Calu3 (cell line): ENCODE measurements around the gene C1orf198. TPM values are rescaled to one million over a fixed set of nuclear protein-coding genes. Genes with fewer than 3 reads are reported as not detected.

Experiments
- BruUV-seq: library from RNA; stranded (reverse); fragments of 400-500 nt; replicated peaks from 2 replicates; lab custom pipeline; 2021; lab: Mats Ljungman, UMichigan
- CTCF ChIA-PET: fragments of 300-600 bp; sonication (Branson Sonifier 250); formaldehyde crosslinking; loops from one replicate; lab custom pipeline; 2022; ENCODE audit warnings: antibody characterized with exemption; lab: Charles Lee
- DNase-seq: peaks from one replicate; pipeline ENCODE4 v3.0.0; 2022
- H3K27ac Mint-ChIP-seq: one replicate; pipeline ENCODE4 v1.8.0; 2022; ENCODE audit warnings: mixed read lengths; ENCODE audit not compliant: unreplicated experiment
- H3K27me3 Mint-ChIP-seq: one replicate; pipeline ENCODE4 v1.8.0; 2022; ENCODE audit warnings: mixed read lengths; ENCODE audit not compliant: unreplicated experiment
- H3K36me3 Mint-ChIP-seq: one replicate; pipeline ENCODE4 v1.8.0; 2022; ENCODE audit warnings: mild to moderate bottlenecking, moderate library complexity, mixed read lengths; ENCODE audit not compliant: insufficient read depth, unreplicated experiment
- H3K4me1 Mint-ChIP-seq: one replicate; pipeline ENCODE4 v1.8.0; 2022; ENCODE audit warnings: mild to moderate bottlenecking, low read depth, mixed read lengths; ENCODE audit not compliant: unreplicated experiment
- H3K4me3 Mint-ChIP-seq: one replicate; pipeline ENCODE4 v1.8.0; 2022; ENCODE audit warnings: mild to moderate bottlenecking, low read depth, moderate library complexity, mixed read lengths; ENCODE audit not compliant: unreplicated experiment
- H3K9me3 Mint-ChIP-seq: one replicate; pipeline ENCODE4 v1.8.0; 2022; ENCODE audit warnings: low read depth, mixed read lengths; ENCODE audit not compliant: unreplicated experiment
- CTCF ChIP-seq: fragments of 200-600 bp; IDR thresholded peaks from one replicate; pipeline ENCODE4 v1.8.0; 2022; ENCODE audit warnings: antibody characterized with exemption; ENCODE audit not compliant: unreplicated experiment
- intact Hi-C: fragments of 100-400 bp; cut with micrococcal nuclease; formaldehyde crosslinking; loops from one replicate; pipeline ENCODE4 v1.10.0; 2022; ENCODE audit not compliant: unreplicated experiment
- total RNA-seq: library from RNA; stranded (reverse); gene quantifications from 2 replicates; pipeline ENCODE4 v1.2.3, GENCODE V29; 2022

Gene C1orf198
- total RNA-seq, 1 experiment from 2014 or later: 80.4 TPM

GRCh38 chr1:230861970-230862595, 6.2 kb downstream of the C1orf198 start:
- Mint-ChIP-seq H3K9me3 (no peaks in the 10 kb centered on the region), H3K27me3 (no peaks in the 10 kb centered on the region), H3K4me3 (no peak overlapping the region), H3K36me3 (peaks cover 28% of the 10 kb centered on the region), H3K4me1 (peaks cover 96% of the 10 kb centered on the region), H3K27ac (no peak overlapping the region)
- DNase-seq: no peak
- no TSS peak for BruUV-seq
- CTCF ChIA-PET: no interaction called here
- intact Hi-C loops: loop anchor here (5.0 kb wide), 1 partner anchor 55 kb away; no protein-coding TSS in a partner anchor
- no peak for TF ChIP-seq CTCF

- peaks cover 96% of the 10 kb centered on the region for H3K4me1 Mint-ChIP-seq
- H3K27ac Mint-ChIP-seq: no peak overlapping the region
- peaks cover 28% of the 10 kb centered on the region for H3K36me3 Mint-ChIP-seq
- no peaks in the 10 kb centered on the region for H3K9me3 Mint-ChIP-seq
- no peak for DNase-seq
- intact Hi-C loops: loop anchor here (5.0 kb wide), 1 partner anchor 56 kb away; no protein-coding TSS in a partner anchor
- no peak overlapping the region for H3K4me3 Mint-ChIP-seq
- TF ChIP-seq CTCF: no peak
- H3K27me3 Mint-ChIP-seq: no peaks in the 10 kb centered on the region
- CTCF ChIA-PET: no interaction called here
- no TSS peak for BruUV-seq
These were observed 6.8 kb downstream of the C1orf198 start for GRCh38 chr1:230861489-230861888.

GRCh38 chr1:230860617-230861384, 7.5 kb downstream of the C1orf198 start:
- peaks cover 96% of the 10 kb centered on the region for H3K4me1 Mint-ChIP-seq
- no peak for DNase-seq
- intact Hi-C loops: loop anchor here (5.0 kb wide), 1 partner anchor 56 kb away; no protein-coding TSS in a partner anchor
- no peak overlapping the region for H3K27ac Mint-ChIP-seq
- no TSS peak for BruUV-seq
- H3K27me3 Mint-ChIP-seq: no peaks in the 10 kb centered on the region
- H3K36me3 Mint-ChIP-seq: peaks cover 27% of the 10 kb centered on the region
- CTCF ChIA-PET: no interaction called here
- no peak overlapping the region for H3K4me3 Mint-ChIP-seq
- TF ChIP-seq CTCF: no peak
- H3K9me3 Mint-ChIP-seq: no peaks in the 10 kb centered on the region

GRCh38 chr1:230858918-230859729, 9.2 kb downstream of the C1orf198 start:
- Mint-ChIP-seq H3K4me3 (peak overlapping the region; percentile 44), H3K27ac (peak overlapping the region; percentile 95), H3K27me3 (no peaks in the 10 kb centered on the region), H3K36me3 (peaks cover 31% of the 10 kb centered on the region), H3K9me3 (no peaks in the 10 kb centered on the region), H3K4me1 (peaks cover 96% of the 10 kb centered on the region)
- peak; percentile 16 for DNase-seq
- CTCF ChIA-PET: interaction anchor here (0.7 to 2.0 kb wide), 5 partner anchors 9 to 336 kb away, joined by 3 to 12 read pairs (median 4); partner anchors contain the start of genes ARV1, C1orf198 and TTC13
- BruUV-seq: no TSS peak
- no peak for TF ChIP-seq CTCF
- intact Hi-C loops: no loop called here
